ENCODE measurements around the gene NDUFA1. TPM values are rescaled to one million over a fixed set of nuclear protein-coding genes. Genes with fewer than 3 reads are reported as not detected.
"Not testable (repeated sequence)": the region's sequence is repeated elsewhere in the genome, so short reads cannot be mapped to it uniquely, and the experiment has no call there.

The NDUFA1 gene
- total RNA-seq (100 to 1,000 TPM in 4 of 9 donors, 10 to 100 TPM in 5; 46.7 to 253 (median 99.8) TPM), polyA plus RNA-seq (100 to 1,000 TPM; 127 to 572 (median 295) TPM)
- long read RNA-seq, donor 1, transcript NDUFA1-201 (3 exons, 766 nt), result major isoform, 357 of 376 reads
- long read RNA-seq, donor 1, partial matches to known transcripts, result 19 of 376 reads
- long read RNA-seq, donor 1, other reads (novel, unspliced or antisense), result 0 of 376 reads
- long read RNA-seq, donor 2, transcript NDUFA1-201 (3 exons, 766 nt), result major isoform, 271 of 286 reads
- long read RNA-seq, donor 2, partial matches to known transcripts, result 15 of 286 reads
- long read RNA-seq, donor 2, other reads (novel, unspliced or antisense), result 0 of 286 reads
- long read RNA-seq, donor 3, transcript NDUFA1-201 (3 exons, 766 nt), result major isoform, 270 of 305 reads
- long read RNA-seq, donor 3, partial matches to known transcripts, result 35 of 305 reads
- long read RNA-seq, donor 3, other reads (novel, unspliced or antisense), result 0 of 305 reads
- long read RNA-seq, donor 4, transcript NDUFA1-201 (3 exons, 766 nt), result major isoform, 293 of 294 reads
- long read RNA-seq, donor 4, partial matches to known transcripts, result 0 of 294 reads
- long read RNA-seq, donor 4, other reads (novel, unspliced or antisense), result 1 of 294 reads
- long read RNA-seq, donor 5, transcript NDUFA1-201 (3 exons, 766 nt), result major isoform, 215 of 223 reads
- long read RNA-seq, donor 5, partial matches to known transcripts, result 5 of 223 reads
- long read RNA-seq, donor 5, other reads (novel, unspliced or antisense), result 3 of 223 reads
- long read RNA-seq, donor 6, transcript NDUFA1-201 (3 exons, 766 nt), result major isoform, 271 of 274 reads
- long read RNA-seq, donor 6, partial matches to known transcripts, result 0 of 274 reads
- long read RNA-seq, donor 6, other reads (novel, unspliced or antisense), result 3 of 274 reads
- long read RNA-seq, donor 7, transcript NDUFA1-201 (3 exons, 766 nt), result major isoform, 182 of 190 reads
- long read RNA-seq, donor 7, partial matches to known transcripts, result 8 of 190 reads
- long read RNA-seq, donor 7, other reads (novel, unspliced or antisense), result 0 of 190 reads
- long read RNA-seq, donor 8, transcript NDUFA1-201 (3 exons, 766 nt), result major isoform, 292 of 302 reads
- long read RNA-seq, donor 8, partial matches to known transcripts, result 10 of 302 reads
- long read RNA-seq, donor 8, other reads (novel, unspliced or antisense), result 0 of 302 reads
- long read RNA-seq, donor 9, transcript NDUFA1-201 (3 exons, 766 nt), result major isoform, 296 of 313 reads
- long read RNA-seq, donor 9, partial matches to known transcripts, result 17 of 313 reads
- long read RNA-seq, donor 9, other reads (novel, unspliced or antisense), result 0 of 313 reads
- long read RNA-seq, donor 10, transcript NDUFA1-201 (3 exons, 766 nt), result major isoform, 98 of 108 reads
- long read RNA-seq, donor 10, partial matches to known transcripts, result 10 of 108 reads
- long read RNA-seq, donor 10, other reads (novel, unspliced or antisense), result 0 of 108 reads

DNA sequence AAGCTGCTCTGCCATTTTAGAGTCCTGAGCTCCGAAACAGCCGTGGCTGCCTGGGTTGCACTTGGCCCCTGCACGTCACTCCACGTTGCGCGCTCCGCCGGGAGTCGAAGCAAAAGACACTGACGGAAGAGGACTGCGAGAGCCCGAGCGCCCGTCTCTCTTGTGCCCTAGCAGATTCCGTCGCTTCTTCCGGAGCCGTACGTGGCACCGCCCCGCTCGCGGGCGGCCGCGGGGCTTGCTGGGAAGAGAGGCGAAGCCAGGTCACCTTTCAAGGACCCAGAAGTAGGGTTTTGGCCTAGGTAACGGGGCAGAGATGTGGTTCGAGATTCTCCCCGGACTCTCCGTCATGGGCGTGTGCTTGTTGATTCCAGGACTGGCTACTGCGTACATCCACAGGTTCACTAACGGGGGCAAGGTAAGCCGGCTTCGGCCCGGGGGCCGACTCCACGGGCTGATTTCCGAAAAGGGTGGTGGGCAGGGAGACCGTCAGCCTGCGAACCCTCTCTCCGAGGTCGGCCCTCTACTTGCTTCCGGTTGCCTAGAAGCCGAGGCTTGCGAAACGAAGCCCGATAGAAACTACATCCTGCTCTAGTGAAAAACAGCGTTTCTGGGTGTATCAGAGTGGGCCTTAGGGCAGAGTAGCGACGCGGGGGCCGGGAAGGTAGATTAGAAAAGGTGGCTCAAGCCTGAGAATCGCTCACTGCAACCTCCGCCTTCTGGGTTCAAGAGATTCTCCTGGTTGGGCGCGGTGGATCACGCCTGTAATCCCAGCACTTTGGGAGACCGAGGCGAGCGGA is at the start of gene NDUFA1, which contains the start of gene RNF113A:
Gene NDUFA1, plus strand, starts transcription at position 234 of the 797 bp plus-strand sequence. Its CDS starts 80 bp downstream, at position 314.
Gene RNF113A, minus strand, starts transcription at position 135 of the 797 bp plus-strand sequence. Its CDS starts 120 bp downstream, at position 15.
- Histone ChIP-seq H3K9me3 (replicated peaks in 1 of 3) (no peaks in the 10 kb centered on the region), H3K27ac (peak within 1 kb of the TSS; percentile 64 to 98 (median 94)), H3K36me3 (replicated peaks in 1 of 2) (no peaks in the 10 kb centered on the region), H3K27me3 (no peaks in the 10 kb centered on the region), H3K4me3 (peak within 1 kb of the TSS; percentile 33 to 73 (median 52)), H3K4me1 (replicated peaks in 1 of 2) (no peaks in the 10 kb centered on the region)
- WGBS, 4 donors, result 0 to 50% (median 17%) methylated on average over 1 to 62 of the region's 62 CpGs
- peak; percentile 84 to 92 (median 87) for DNase-seq
- intact Hi-C loops (cut with DNase I), result no loop called here
- peak; percentile 56 to 87 for TF ChIP-seq POLR2A (IDR thresholded peaks at IDR 0.05)
- no peak for TF ChIP-seq CTCF (IDR thresholded peaks at IDR 0.05)

GRCh38 chrX:119824221-119824620 is 47.4 kb upstream of the NDUFA1 start:
- intact Hi-C loops (cut with DNase I); H3K36me3 ChIP-seq (replicated peaks in 1 of 2); DNase-seq; H3K9me3 ChIP-seq (replicated peaks in 1 of 3); H3K4me1 ChIP-seq (replicated peaks in 1 of 2); H3K4me3 ChIP-seq; H3K27me3 ChIP-seq; H3K27ac ChIP-seq: not testable (repeated sequence)
- WGBS, 4 donors, result 31 to 40% (median 31%) methylated on average over 1 to 3 of the region's 5 CpGs; no CpG with 5 or more reads in 1 of the 4 donors

GRCh38 chrX:119826399-119826959 is 45.2 kb upstream of the NDUFA1 start:
- H3K4me3 ChIP-seq, result no peak overlapping the region

More at GRCh38 chrX:119826399-119826959, 45.2 kb upstream of the NDUFA1 start:
- Histone ChIP-seq H3K9me3 (replicated peaks in 1 of 3) (no peaks in the 10 kb centered on the region), H3K36me3 (replicated peaks in 1 of 2) (no peaks in the 10 kb centered on the region), H3K27me3 (no peaks in the 10 kb centered on the region), H3K4me1 (replicated peaks in 1 of 2) (no peaks in the 10 kb centered on the region), H3K27ac (no peak overlapping the region)
- 59 to 63% (median 61%) methylated on average over 6 to 7 of the region's 7 CpGs for WGBS, 4 donors
- DNase-seq, result no peak
- intact Hi-C loops (cut with DNase I), result no loop called here
- TF ChIP-seq POLR2A (IDR thresholded peaks at IDR 0.05) (no peak), CTCF (IDR thresholded peaks at IDR 0.05) (no peak)
